ENCODE results near the gene NRAP. TPM values are rescaled to one million over a fixed set of nuclear protein-coding genes. Genes with fewer than 3 reads are reported as not detected.

The NRAP gene
- total RNA-seq, 6 donors from 2014 or later = 0.11 TPM; not detected in 5

- WGBS, 2 donors = 79 to 95% methylated on average over 4 of the region's 4 CpGs
- TF ChIP-seq EP300 (IDR thresholded peaks at IDR 0.05) = no peak
- peaks cover 0 to 5% (median under 1%) of the 10 kb centered on the region in 4 donors for H3K36me3 ChIP-seq
- DNase-seq (no peak), ATAC-seq (ENCODE audit: low FRiP score in 2 of 2) (no peak)
- peaks cover 3 to 5% (median 4%) of the 10 kb centered on the region in 4 donors for H3K4me1 ChIP-seq
- H3K27me3 ChIP-seq = no peaks in the 10 kb centered on the region
- peaks cover 0 to 14% (median 8%) of the 10 kb centered on the region in 4 donors for H3K9me3 ChIP-seq
- H3K4me3 ChIP-seq = no peak overlapping the region
- no peak overlapping the region for H3K27ac ChIP-seq
Observed at GRCh38 chr10:113687037-113687436, 23.2 kb upstream of the NRAP start.

DNA sequence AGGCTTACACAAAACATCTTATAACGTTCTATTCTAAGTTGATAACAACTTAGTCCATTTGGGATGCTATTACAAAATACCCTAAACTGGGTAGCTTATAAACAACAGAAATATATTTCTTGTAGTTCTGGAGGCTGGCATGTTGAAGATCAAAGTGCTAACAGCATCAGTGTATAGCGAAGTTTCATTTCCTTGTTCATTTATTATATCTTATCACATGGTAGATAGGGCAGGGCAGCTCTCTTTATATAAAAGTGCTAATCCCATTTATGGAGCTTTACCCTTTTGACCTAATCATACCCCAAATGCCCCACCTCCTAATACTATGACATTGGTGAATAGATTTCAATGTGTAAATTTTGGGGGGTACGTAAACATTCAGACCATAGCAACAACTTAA, 22.2 kb upstream of the NRAP start:
- Histone ChIP-seq H3K36me3 (peaks cover 0 to 3% (median 0%) of the 10 kb centered on the region in 4 donors), H3K27ac (no peak overlapping the region), H3K9me3 (peaks cover 0 to 11% (median 8%) of the 10 kb centered on the region in 4 donors), H3K4me1 (peaks cover 10 to 15% (median 13%) of the 10 kb centered on the region in 4 donors), H3K27me3 (no peaks in the 10 kb centered on the region), H3K4me3 (no peak overlapping the region)
- ATAC-seq (ENCODE audit: low FRiP score in 2 of 2) = no peak
- TF ChIP-seq POLR2A (IDR thresholded peaks at IDR 0.05) (no peak), EP300 (IDR thresholded peaks at IDR 0.05) (no peak), POLR2AphosphoS5 (IDR thresholded peaks at IDR 0.05) (no peak)
- TF ChIP-seq, protein P1, sequence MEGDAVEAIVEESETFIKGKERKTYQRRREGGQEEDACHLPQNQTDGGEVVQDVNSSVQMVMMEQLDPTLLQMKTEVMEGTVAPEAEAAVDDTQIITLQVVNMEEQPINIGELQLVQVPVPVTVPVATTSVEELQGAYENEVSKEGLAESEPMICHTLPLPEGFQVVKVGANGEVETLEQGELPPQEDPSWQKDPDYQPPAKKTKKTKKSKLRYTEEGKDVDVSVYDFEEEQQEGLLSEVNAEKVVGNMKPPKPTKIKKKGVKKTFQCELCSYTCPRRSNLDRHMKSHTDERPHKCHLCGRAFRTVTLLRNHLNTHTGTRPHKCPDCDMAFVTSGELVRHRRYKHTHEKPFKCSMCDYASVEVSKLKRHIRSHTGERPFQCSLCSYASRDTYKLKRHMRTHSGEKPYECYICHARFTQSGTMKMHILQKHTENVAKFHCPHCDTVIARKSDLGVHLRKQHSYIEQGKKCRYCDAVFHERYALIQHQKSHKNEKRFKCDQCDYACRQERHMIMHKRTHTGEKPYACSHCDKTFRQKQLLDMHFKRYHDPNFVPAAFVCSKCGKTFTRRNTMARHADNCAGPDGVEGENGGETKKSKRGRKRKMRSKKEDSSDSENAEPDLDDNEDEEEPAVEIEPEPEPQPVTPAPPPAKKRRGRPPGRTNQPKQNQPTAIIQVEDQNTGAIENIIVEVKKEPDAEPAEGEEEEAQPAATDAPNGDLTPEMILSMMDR (IDR thresholded peaks at IDR 0.05) = no peak
- 91 to 96% methylated on average over 3 of the region's 3 CpGs for WGBS, 2 donors
- DNase-seq = no peak

- DNase-seq = no peak
- TF ChIP-seq, protein P1 (IDR thresholded peaks at IDR 0.05) = no peak
- TF ChIP-seq EP300 (IDR thresholded peaks at IDR 0.05) (no peak), POLR2AphosphoS5 (IDR thresholded peaks at IDR 0.05) (no peak), POLR2A (IDR thresholded peaks at IDR 0.05) (no peak)
- WGBS, 2 donors = 79 to 82% methylated on average over 2 of the region's 2 CpGs
Observed at GRCh38 chr10:113683300-113683699, 19.5 kb upstream of the NRAP start.

GRCh38 chr10:113681533-113682470, 18.0 kb upstream of the NRAP start:
- 72 to 78% methylated on average over 5 of the region's 5 CpGs for WGBS, 2 donors

More at GRCh38 chr10:113683300-113683699, 19.5 kb upstream of the NRAP start:
- Histone ChIP-seq H3K27ac (no peak overlapping the region), H3K9me3 (peaks cover 0 to 11% (median 8%) of the 10 kb centered on the region in 4 donors), H3K4me3 (no peak overlapping the region), H3K36me3 (peaks cover 0 to 3% (median 0%) of the 10 kb centered on the region in 4 donors), H3K27me3 (no peaks in the 10 kb centered on the region), H3K4me1 (peaks cover 13 to 23% (median 20%) of the 10 kb centered on the region in 4 donors)
- ATAC-seq (ENCODE audit: low FRiP score in 2 of 2) = no peak

More at GRCh38 chr10:113681533-113682470, 18.0 kb upstream of the NRAP start:
- Histone ChIP-seq H3K27ac (peak overlapping the region in 2 of 4 donors; percentile 97 to 98), H3K9me3 (peaks cover 0 to 6% (median 5%) of the 10 kb centered on the region in 4 donors), H3K4me3 (peak overlapping the region in 1 of 4 donors; percentile 98), H3K27me3 (no peaks in the 10 kb centered on the region), H3K36me3 (peaks cover 0 to 2% (median 0%) of the 10 kb centered on the region in 4 donors), H3K4me1 (peaks cover 13 to 23% (median 20%) of the 10 kb centered on the region in 4 donors)
- no peak for TF ChIP-seq POLR2AphosphoS5 (IDR thresholded peaks at IDR 0.05)
- TF ChIP-seq POLR2A (IDR thresholded peaks at IDR 0.05) = no peak
- TF ChIP-seq, protein P1 (IDR thresholded peaks at IDR 0.05) = no peak
- TF ChIP-seq EP300 (IDR thresholded peaks at IDR 0.05) = no peak
- ATAC-seq (ENCODE audit: low FRiP score in 2 of 2) = no peak
- no peak for DNase-seq
